Measurements from ENCODE around the gene PSD.

PSD gene

DNA sequence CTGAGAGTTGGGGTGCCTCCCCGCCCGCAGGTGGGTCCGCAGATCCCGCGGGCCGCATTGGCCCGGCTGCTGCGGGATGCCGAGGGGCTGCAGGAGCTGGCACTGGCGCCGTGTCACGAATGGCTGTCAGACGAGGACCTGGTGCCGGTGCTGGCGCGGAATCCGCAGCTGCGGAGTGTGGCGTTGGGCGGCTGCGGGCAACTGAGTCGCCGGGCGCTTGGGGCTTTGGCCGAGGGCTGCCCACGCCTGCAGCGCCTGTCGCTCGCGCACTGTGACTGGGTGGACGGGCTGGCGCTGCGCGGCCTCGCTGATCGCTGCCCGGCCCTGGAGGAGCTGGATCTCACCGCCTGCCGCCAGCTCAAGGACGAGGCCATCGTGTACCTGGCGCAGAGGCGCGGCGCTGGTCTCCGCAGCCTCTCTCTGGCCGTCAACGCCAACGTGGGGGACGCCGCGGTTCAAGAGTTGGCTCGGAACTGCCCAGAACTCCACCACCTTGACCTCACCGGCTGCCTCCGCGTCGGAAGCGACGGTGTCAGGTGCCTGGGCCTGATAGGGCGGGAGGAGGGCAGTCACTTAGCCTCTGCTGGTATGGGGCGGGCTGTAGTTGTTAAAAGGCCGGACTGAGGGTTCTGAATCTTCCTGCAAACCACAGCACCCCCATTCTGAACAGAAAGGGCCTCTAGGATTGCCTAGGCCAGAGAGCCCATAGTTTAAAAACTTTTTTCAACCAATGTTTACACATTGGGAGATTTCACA is 3.4 kb upstream of the PSD start:
- Histone ChIP-seq H3K36me3 (replicated peaks; ENCODE audit: low read depth, low read length) (no peaks in the 10 kb centered on the region), H3K27ac (ENCODE audit: low read length) (peak overlapping the region; percentile 80), H3K9ac (ENCODE audit: low read length) (peak overlapping the region; percentile 61), H4K20me1 (ENCODE audit: insufficient read depth, low read length) (no peaks in the 10 kb centered on the region), H3K4me3 (ENCODE audit: low read length) (peak overlapping the region; percentile 82), H3K79me2 (ENCODE audit: low read length) (peaks cover 4% of the 10 kb centered on the region; the same call in 1 of the 2 replicates), H3K4me2 (ENCODE audit: low read length) (peak overlapping the region; percentile 82), H3K27me3 (ENCODE audit: low read depth, low read length) (no peaks in the 10 kb centered on the region), H3K4me1 (ENCODE audit: low read length) (peaks cover 26% of the 10 kb centered on the region), H2AFZ (ENCODE audit: low read depth, low read length) (no peak overlapping the region), H3K9me3 (ENCODE audit: insufficient read depth, low read length) (no peaks in the 10 kb centered on the region)
- TF ChIP-seq, protein P1, sequence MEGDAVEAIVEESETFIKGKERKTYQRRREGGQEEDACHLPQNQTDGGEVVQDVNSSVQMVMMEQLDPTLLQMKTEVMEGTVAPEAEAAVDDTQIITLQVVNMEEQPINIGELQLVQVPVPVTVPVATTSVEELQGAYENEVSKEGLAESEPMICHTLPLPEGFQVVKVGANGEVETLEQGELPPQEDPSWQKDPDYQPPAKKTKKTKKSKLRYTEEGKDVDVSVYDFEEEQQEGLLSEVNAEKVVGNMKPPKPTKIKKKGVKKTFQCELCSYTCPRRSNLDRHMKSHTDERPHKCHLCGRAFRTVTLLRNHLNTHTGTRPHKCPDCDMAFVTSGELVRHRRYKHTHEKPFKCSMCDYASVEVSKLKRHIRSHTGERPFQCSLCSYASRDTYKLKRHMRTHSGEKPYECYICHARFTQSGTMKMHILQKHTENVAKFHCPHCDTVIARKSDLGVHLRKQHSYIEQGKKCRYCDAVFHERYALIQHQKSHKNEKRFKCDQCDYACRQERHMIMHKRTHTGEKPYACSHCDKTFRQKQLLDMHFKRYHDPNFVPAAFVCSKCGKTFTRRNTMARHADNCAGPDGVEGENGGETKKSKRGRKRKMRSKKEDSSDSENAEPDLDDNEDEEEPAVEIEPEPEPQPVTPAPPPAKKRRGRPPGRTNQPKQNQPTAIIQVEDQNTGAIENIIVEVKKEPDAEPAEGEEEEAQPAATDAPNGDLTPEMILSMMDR (IDR thresholded peaks at IDR 0.05; ENCODE audit: low read depth, low read length) = no peak
- TF ChIP-seq EZH2phosphoT487 (IDR thresholded peaks at IDR 0.05; ENCODE audit: low read depth) = no peak

DNA sequence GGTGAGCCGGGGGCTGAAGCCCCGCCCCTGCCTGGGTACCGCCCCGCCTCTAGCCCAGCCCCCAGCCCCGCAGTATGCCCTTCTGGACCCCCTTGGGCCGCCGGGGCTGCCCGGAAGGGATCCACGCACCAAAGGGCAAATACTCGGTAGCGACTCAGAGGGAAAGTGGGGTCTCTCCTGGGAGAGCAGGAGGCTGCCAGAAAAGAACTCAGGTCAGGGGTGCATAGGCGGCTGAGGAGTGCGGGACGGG is 2.8 kb upstream of the PSD start:
- peaks cover 21% of the 10 kb centered on the region for H3K4me1 ChIP-seq (ENCODE audit: low read length)
- H2AFZ ChIP-seq (ENCODE audit: low read depth, low read length) = no peak overlapping the region
- no peaks in the 10 kb centered on the region for H4K20me1 ChIP-seq (ENCODE audit: insufficient read depth, low read length)
- no peaks in the 10 kb centered on the region for H3K36me3 ChIP-seq (replicated peaks; ENCODE audit: low read depth, low read length)
- H3K4me3 ChIP-seq (ENCODE audit: low read length) = peak overlapping the region; percentile 82
- H3K9me3 ChIP-seq (ENCODE audit: insufficient read depth, low read length) = no peaks in the 10 kb centered on the region
- peak overlapping the region; percentile 80 for H3K27ac ChIP-seq (ENCODE audit: low read length)
- peaks cover 4% of the 10 kb centered on the region; the same call in 1 of the 2 replicates for H3K79me2 ChIP-seq (ENCODE audit: low read length)
- peak overlapping the region; percentile 61 for H3K9ac ChIP-seq (ENCODE audit: low read length)
- no peaks in the 10 kb centered on the region for H3K27me3 ChIP-seq (ENCODE audit: low read depth, low read length)
- TF ChIP-seq EZH2phosphoT487 (IDR thresholded peaks at IDR 0.05; ENCODE audit: low read depth) = no peak
- TF ChIP-seq, protein P1 (IDR thresholded peaks at IDR 0.05; ENCODE audit: low read depth, low read length) = no peak
- peak overlapping the region; percentile 82 for H3K4me2 ChIP-seq (ENCODE audit: low read length)

DNA sequence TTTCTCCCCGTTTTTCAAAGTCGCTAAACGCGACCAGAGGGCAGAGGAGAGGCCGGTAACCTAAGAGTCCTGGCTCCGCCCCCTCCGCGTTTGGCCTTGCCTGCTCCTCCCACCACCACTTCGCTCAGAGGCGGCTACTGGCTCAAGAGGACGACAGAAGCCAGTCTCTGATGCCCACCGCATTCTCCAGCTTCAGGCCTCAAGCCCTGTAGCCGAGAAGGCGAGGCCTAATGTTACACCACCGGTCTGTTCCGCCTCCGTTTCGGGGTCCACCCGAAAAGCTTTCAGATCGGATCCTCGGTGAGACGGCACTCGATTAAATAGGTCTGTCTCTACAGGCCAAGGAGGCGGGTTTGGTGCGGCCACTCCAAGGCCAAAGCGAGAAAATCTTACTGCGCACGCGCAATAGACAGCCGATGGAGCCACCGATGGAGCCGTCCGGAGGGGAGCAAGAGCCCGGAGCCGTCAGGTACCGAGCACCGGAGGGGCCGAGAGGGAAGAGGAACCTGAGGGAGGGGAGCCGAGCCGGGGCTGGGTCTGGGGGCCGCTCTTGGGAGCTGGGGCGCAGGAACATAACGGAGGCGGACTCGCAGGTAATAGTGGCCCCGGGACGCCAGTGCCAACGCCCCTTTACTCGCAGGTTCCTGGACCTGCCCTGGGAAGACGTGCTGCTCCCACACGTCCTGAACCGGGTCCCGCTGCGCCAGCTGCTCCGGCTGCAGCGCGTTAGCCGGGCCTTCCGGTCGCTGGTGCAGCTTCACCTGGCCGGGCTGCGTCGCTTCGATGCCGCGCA is 2.3 kb upstream of the PSD start, which contains the start of gene FBXL15:
Gene FBXL15 (plus strand): TSS at position 123 of the 793 bp plus-strand sequence. CDS start 294 bp downstream, at position 417.
- H3K9me3 ChIP-seq (ENCODE audit: insufficient read depth, low read length) = no peaks in the 10 kb centered on the region
- TF ChIP-seq, protein P1 (IDR thresholded peaks at IDR 0.05; ENCODE audit: low read depth, low read length) = no peak
- TF ChIP-seq EZH2phosphoT487 (IDR thresholded peaks at IDR 0.05; ENCODE audit: low read depth) = no peak
- peaks cover 4% of the 10 kb centered on the region; the same call in 1 of the 2 replicates for H3K79me2 ChIP-seq (ENCODE audit: low read length)
- H3K4me1 ChIP-seq (ENCODE audit: low read length) = peaks cover 16% of the 10 kb centered on the region
- H2AFZ ChIP-seq (ENCODE audit: low read depth, low read length) = peak within 1 kb of the TSS; percentile 74
- H3K9ac ChIP-seq (ENCODE audit: low read length) = peak within 1 kb of the TSS; percentile 61
- peak within 1 kb of the TSS; percentile 80 for H3K27ac ChIP-seq (ENCODE audit: low read length)
- no peaks in the 10 kb centered on the region for H4K20me1 ChIP-seq (ENCODE audit: insufficient read depth, low read length)
- peak within 1 kb of the TSS; percentile 82 for H3K4me3 ChIP-seq (ENCODE audit: low read length)
- no peaks in the 10 kb centered on the region for H3K36me3 ChIP-seq (replicated peaks; ENCODE audit: low read depth, low read length)
- peak within 1 kb of the TSS; percentile 97 for H3K4me2 ChIP-seq (ENCODE audit: low read length)
- no peaks in the 10 kb centered on the region for H3K27me3 ChIP-seq (ENCODE audit: low read depth, low read length)

DNA sequence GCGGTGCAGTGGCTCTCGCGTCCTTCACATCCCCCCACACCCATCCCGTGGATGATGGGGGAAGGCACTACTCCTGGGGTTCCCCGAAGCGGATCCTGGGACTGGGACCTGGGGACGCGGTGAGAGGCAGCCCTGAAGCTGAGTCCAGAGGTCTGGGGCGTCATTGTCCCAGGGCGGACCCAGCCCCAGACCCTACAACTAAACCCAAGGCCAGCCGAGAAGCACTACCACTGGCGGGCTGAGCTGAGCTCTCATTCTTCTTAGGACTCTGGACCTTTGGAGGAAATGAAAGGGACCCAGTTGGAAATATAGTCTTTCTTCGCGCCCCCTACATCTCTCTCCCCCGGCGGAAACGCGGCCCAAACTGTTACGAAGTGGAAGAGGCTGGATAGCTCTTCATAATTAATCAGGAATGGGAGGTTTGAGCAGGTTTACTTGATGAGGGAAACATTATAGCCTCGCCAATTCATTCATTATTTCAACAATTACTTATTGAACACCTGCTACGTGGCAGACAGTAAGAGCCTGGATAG is 1.7 kb upstream of the PSD start:
- peaks cover 4% of the 10 kb centered on the region; the same call in 1 of the 2 replicates for H3K79me2 ChIP-seq (ENCODE audit: low read length)
- H4K20me1 ChIP-seq (ENCODE audit: insufficient read depth, low read length) = no peaks in the 10 kb centered on the region
- peak overlapping the region; percentile 82 for H3K4me3 ChIP-seq (ENCODE audit: low read length)
- peaks cover 14% of the 10 kb centered on the region for H3K4me1 ChIP-seq (ENCODE audit: low read length)
- H3K9ac ChIP-seq (ENCODE audit: low read length) = peak overlapping the region; percentile 61
- H2AFZ ChIP-seq (ENCODE audit: low read depth, low read length) = peak overlapping the region; percentile 74
- H3K36me3 ChIP-seq (replicated peaks; ENCODE audit: low read depth, low read length) = no peaks in the 10 kb centered on the region
- H3K27ac ChIP-seq (ENCODE audit: low read length) = peak overlapping the region; percentile 80
- H3K27me3 ChIP-seq (ENCODE audit: low read depth, low read length) = no peaks in the 10 kb centered on the region
- no peaks in the 10 kb centered on the region for H3K9me3 ChIP-seq (ENCODE audit: insufficient read depth, low read length)
- H3K4me2 ChIP-seq (ENCODE audit: low read length) = peak overlapping the region; percentile 97
- TF ChIP-seq EZH2phosphoT487 (IDR thresholded peaks at IDR 0.05; ENCODE audit: low read depth) = no peak
- TF ChIP-seq, protein P1 (IDR thresholded peaks at IDR 0.05; ENCODE audit: low read depth, low read length) = no peak
